Activated CD4-positive, alpha-beta memory T cell treated with anti-CD3 and anti-CD28 coated beads for 36 hours (primary cell): ENCODE data around the gene ADD1. TPM values are rescaled to one million over a fixed set of nuclear protein-coding genes. Genes with fewer than 3 reads are reported as not detected.
"Not testable (repeated sequence)": the region's sequence is repeated elsewhere in the genome, so short reads cannot be mapped to it uniquely, and the experiment has no call there.

Experiments used
- CTCF ChIA-PET: fragments of 350-600 bp; sonication (Branson Sonifier 250); formaldehyde crosslinking; loops from one replicate; lab custom pipeline; 2021; ENCODE audit warnings: antibody characterized with exemption, inconsistent platforms; lab: Charles Lee
- POLR2A ChIA-PET: fragments of 350-600 bp; sonication (Branson Sonifier 250); formaldehyde crosslinking; loops from one replicate; lab custom pipeline; 2021; ENCODE audit warnings: antibody characterized with exemption; lab: Charles Lee
- DNase-seq: peaks from one replicate; pipeline ENCODE4 v3.0.0-alpha.2; 2020
- H3K27ac Mint-ChIP-seq: one replicate; pipeline ENCODE4 v1.8.0; 2021; ENCODE audit warnings: mixed read lengths
- H3K27me3 Mint-ChIP-seq: one replicate; pipeline ENCODE4 v1.8.0; 2021; ENCODE audit warnings: mixed read lengths
- H3K36me3 Mint-ChIP-seq: one replicate; pipeline ENCODE4 v1.8.0; 2021; ENCODE audit warnings: mixed read lengths
- H3K4me1 Mint-ChIP-seq: one replicate; pipeline ENCODE4 v1.8.0; 2021; ENCODE audit warnings: low read depth, mixed read lengths
- H3K4me3 Mint-ChIP-seq: one replicate; pipeline ENCODE4 v1.8.0; 2021; ENCODE audit warnings: mild to moderate bottlenecking, mixed read lengths
- H3K9me3 Mint-ChIP-seq: one replicate; pipeline ENCODE4 v1.8.0; 2021; ENCODE audit warnings: mixed read lengths
- intact Hi-C: fragments of 100-400 bp; cut with micrococcal nuclease; formaldehyde crosslinking; loops from one replicate; pipeline ENCODE4 v1.15.1; 2023
- total RNA-seq, 2 experiments: library from RNA; stranded (reverse); gene quantifications; one replicate each; pipeline ENCODE4 v1.2.3, GENCODE V29; 2021

The ADD1 gene
- total RNA-seq, 2 experiments from 2014 or later, result 212 TPM

DNA sequence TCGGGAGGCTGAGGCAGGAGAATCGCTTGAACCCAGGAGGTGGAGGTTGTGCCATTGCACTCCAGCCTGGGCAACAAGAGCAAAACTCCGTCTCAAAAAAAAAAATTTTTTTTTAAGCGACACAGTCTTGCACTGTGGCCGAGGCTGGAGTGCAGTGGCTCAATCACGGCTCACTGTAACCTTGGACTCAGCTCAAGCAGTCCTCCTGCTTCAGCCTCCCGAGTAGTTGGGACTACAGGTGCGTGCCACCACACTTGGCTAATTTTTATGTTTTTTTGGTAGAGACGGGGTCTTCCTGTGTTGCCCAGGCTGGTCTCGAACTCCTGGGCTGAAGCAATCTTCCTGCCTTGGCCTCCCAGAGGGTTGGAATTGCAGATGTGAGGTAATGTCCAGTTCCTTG lies 94.8 kb downstream of the ADD1 start:
- peaks cover 58% of the 10 kb centered on the region for H3K4me1 Mint-ChIP-seq
- peaks cover 73% of the 10 kb centered on the region for H3K36me3 Mint-ChIP-seq
- ChIA-PET CTCF (interaction anchor here (1.4 to 8.1 kb wide), 2 partner anchors 11 to 15 kb away, joined by 5 to 103 read pairs; no protein-coding TSS in a partner anchor), POLR2A (interaction anchor here (0.6 to 7.5 kb wide), 2 partner anchors 14 to 21 kb away, joined by 3 to 144 read pairs; no protein-coding TSS in a partner anchor)
- DNase-seq, result peak; percentile 9
- H3K27ac Mint-ChIP-seq, result peak overlapping the region; percentile 77
- H3K4me3 Mint-ChIP-seq, H3K27me3 Mint-ChIP-seq, H3K9me3 Mint-ChIP-seq: not testable (repeated sequence)
- intact Hi-C loops, result loop anchor here (5.0 to 10.0 kb wide), 2 partner anchors 401 to 694 kb away; partner anchors contain the start of genes FAM193A, HAUS3 and POLN

DNA sequence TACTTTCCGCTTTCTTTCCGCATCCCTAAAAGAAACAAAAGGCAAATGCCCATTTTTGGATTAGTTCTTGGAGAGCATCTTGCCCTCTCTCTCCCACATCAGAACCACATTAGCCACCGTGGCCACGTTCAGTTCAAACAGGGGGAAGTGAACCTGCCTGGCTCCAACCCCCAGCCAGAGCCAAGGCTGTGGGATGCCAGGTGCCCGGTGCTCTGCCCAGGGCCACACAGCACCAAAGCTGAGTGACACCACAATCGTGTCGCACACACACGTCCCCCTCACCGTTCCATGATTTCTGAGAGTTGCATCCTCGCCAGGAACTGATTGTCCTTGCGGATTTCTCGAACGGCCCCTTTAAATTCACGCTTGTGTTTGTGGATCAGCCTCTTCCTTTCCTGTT lies 95.3 kb downstream of the ADD1 start:
- Mint-ChIP-seq H3K4me3 (peak overlapping the region; percentile 16), H3K27ac (peak overlapping the region; percentile 77), H3K4me1 (peaks cover 60% of the 10 kb centered on the region), H3K36me3 (peaks cover 75% of the 10 kb centered on the region), H3K9me3 (no peaks in the 10 kb centered on the region), H3K27me3 (no peaks in the 10 kb centered on the region)
- intact Hi-C loops, result loop anchor here (5.0 to 10.0 kb wide), 2 partner anchors 402 to 694 kb away; partner anchors contain the start of genes FAM193A, HAUS3 and POLN
- ChIA-PET POLR2A (interaction anchor here (1.0 to 7.5 kb wide), 2 partner anchors 10 to 14 kb away, joined by 3 to 144 read pairs; no protein-coding TSS in a partner anchor), CTCF (interaction anchor here (0.9 to 8.1 kb wide), 3 partner anchors 10 to 175 kb away, joined by 3 to 103 read pairs (median 5); no protein-coding TSS in a partner anchor)
- DNase-seq, result peak; percentile 10

DNA sequence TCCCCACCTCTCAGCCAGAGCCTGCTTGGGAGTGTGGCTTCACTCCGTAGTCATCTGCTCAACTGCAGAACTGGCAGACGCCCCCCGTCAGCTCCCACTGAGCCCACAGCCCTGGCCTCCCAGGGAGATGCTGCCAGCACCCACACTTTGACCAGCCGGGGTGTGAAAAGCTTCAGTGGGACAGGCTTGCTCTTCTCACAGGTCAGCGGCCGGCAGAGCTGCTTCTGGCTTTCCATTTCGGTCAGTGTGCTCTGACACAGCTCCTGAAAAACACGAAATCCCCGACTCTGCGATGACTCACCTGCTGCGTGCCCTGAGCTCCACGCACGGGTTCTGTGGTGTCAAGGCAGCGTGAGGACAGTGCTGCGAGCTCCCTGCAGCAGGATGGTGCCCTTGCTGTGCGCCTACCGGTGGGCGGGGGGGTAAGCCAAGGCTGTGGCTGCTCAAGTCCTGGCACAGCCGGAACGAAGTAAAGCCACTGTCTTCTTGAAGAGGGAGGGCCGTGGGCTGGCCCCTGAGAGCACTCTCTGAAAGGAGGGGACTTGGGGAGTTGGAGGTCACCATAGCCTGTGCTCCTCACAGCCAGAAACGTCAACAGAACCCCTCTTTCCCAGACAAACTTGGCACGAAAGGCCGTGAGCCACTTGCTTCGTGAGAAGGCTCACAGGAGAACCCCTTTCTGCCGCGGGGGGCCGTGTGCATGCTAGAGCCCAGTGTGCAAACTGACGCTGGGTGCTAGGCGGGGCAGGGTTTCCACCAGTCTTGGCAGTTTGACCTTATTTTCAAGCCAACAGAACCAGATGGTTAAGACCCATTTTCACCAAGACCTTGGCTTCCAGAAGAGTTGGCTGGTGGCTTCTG lies 96.0 kb downstream of the ADD1 start:
- peak; percentile 65 for DNase-seq
- H3K4me1 Mint-ChIP-seq, result peaks cover 67% of the 10 kb centered on the region
- intact Hi-C loops, result loop anchor here (5.0 to 10.0 kb wide), 2 partner anchors 402 to 695 kb away; partner anchors contain the start of genes FAM193A, HAUS3 and POLN
- H3K36me3 Mint-ChIP-seq, result peaks cover 81% of the 10 kb centered on the region
- peak overlapping the region; percentile 77 for H3K27ac Mint-ChIP-seq
- ChIA-PET CTCF (interaction anchor here (0.6 to 8.1 kb wide), 4 partner anchors 9 to 235 kb away, joined by 3 to 103 read pairs (median 4); no protein-coding TSS in a partner anchor), POLR2A (interaction anchor here (1.0 to 7.5 kb wide), 2 partner anchors 11 to 13 kb away, joined by 3 to 144 read pairs; no protein-coding TSS in a partner anchor)
- H3K27me3 Mint-ChIP-seq, result no peaks in the 10 kb centered on the region
- no peaks in the 10 kb centered on the region for H3K9me3 Mint-ChIP-seq
- H3K4me3 Mint-ChIP-seq, result peak overlapping the region; percentile 16

DNA sequence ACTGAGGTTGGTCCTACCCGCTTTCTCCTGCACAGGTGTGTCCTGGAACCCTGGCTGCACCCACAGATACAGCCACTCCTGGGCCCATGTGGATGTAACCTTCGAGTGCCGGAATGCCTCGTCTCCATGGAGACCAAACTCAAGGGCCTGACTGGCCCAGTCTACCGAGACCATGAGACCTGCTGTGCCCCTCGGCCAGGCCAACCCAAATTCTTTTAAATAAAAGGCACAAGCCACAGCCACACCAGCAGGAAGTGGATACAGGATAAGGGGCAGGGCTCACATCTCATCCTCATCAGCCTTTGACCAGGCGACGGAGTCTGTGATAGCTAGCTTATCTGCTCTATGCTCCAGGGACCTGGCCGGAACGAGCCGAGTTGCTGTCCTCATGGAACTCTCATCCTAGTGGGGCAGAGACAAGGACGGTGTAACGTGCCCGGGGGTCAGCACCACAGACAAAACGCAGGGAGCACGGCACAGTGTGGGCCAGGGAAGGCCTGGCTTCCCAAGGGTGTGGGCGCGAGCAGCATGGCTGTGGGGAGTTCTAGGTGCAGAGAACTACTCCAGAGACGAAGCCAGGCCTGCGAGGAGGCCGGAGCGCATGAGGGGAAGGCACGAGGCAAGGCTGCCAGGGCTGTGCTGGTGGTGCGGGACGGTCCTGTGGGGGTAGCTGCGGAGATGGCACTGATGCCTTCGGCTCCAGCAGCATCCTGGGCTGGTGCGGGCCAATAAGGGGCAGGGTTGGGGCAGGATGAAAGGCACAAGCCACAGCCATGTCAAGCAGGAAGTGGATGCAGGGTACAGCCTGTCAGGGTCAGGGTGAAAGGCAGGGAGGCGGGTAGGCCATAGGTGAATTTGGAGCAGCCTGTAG lies 96.9 kb downstream of the ADD1 start:
- intact Hi-C loops, result no loop called here
- no peaks in the 10 kb centered on the region for H3K27me3 Mint-ChIP-seq
- H3K27ac Mint-ChIP-seq, result peak overlapping the region; percentile 30
- DNase-seq, result peak; percentile 8
- H3K9me3 Mint-ChIP-seq, result no peaks in the 10 kb centered on the region
- CTCF ChIA-PET, result interaction anchor here (0.9 to 8.1 kb wide), 4 partner anchors 9 to 38 kb away, joined by 3 to 103 read pairs (median 4); no protein-coding TSS in a partner anchor
- POLR2A ChIA-PET, result interaction anchor here (7.5 kb wide), 1 partner anchor 12 kb away, joined by 144 read pairs; no protein-coding TSS in a partner anchor
- peaks cover 68% of the 10 kb centered on the region for H3K4me1 Mint-ChIP-seq
- H3K4me3 Mint-ChIP-seq, result no peak overlapping the region
- H3K36me3 Mint-ChIP-seq, result peaks cover 84% of the 10 kb centered on the region

DNA sequence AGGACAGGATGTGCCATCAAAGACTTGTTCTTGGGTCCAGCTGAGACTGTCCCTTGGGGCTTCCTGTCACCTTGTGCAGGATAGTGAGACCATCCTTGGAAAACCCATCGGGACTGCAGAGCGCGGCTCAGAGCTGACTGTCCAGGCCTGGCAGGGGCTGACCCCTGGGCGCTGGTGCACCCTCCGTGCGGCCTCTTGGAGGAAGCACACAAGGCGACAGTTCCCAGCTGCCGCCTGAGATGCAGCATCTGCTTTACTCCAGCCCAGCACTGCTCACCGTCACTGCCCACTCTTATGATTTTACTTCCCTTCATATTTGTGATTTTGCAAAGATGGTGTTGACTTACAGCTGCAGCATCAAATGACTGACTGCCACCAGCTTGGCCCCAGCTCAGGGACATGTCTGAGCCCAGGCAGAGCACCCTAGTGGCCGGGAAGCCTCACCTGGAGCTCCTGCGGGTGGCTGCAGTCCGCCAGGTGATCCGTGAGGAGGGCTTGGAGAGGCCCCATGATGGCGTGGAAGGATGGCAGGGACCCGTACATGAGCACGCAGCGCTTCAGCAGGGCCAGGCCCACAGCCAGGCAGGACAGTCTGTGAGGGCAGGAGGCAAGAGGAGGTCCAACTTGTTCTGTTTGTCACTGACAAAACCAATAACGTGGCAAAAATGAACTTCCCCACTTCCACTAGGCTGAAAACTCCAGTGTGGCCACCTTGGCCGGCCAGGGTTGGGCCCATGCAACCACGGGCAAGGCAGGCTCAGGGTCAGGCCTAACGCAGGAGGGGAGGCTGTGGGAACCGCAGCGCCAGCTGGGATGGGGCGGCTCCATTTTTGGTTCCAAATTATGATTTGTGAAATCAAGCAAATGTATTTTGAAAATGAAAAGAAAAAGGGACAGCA lies 97.7 kb downstream of the ADD1 start:
- intact Hi-C loops, result no loop called here
- Mint-ChIP-seq H3K4me1 (peaks cover 63% of the 10 kb centered on the region), H3K27ac (peak overlapping the region; percentile 30), H3K36me3 (peaks cover 80% of the 10 kb centered on the region), H3K9me3 (no peaks in the 10 kb centered on the region), H3K27me3 (no peaks in the 10 kb centered on the region), H3K4me3 (no peak overlapping the region)
- peak; percentile 8 for DNase-seq
- CTCF ChIA-PET, result interaction anchor here (0.9 to 8.1 kb wide), 4 partner anchors 8 to 37 kb away, joined by 3 to 103 read pairs (median 4); no protein-coding TSS in a partner anchor
- POLR2A ChIA-PET, result interaction anchor here (7.5 kb wide), 1 partner anchor 11 kb away, joined by 144 read pairs; no protein-coding TSS in a partner anchor

DNA sequence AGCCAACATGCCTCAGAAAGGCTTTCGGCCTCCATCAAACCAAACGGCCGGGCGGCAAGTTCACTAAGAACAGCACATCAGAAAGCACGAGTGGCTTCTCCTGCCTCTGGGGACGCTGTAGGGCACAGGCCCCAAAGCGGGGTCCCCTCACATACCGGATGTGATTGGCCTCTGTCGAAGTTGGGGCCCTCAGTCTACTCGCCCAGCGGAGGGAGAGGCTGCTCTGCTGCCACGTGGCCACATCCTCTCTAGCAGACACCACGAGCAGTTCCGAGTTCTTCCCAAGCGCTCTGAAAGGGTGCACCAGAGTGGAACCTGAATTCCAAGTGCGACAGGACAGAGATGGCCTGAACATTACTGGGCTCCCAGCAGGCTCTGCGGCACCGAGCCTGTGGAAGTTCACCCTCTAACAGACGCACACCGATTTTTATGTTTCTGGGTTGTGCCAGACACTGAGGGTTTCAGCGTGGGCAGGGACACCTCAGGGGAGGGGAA lies 98.4 kb downstream of the ADD1 start:
- H3K4me1 Mint-ChIP-seq, result peaks cover 58% of the 10 kb centered on the region
- H3K27ac Mint-ChIP-seq, result peak overlapping the region; percentile 83
- H3K36me3 Mint-ChIP-seq, result peaks cover 78% of the 10 kb centered on the region
- no peaks in the 10 kb centered on the region for H3K27me3 Mint-ChIP-seq
- DNase-seq, result no peak
- intact Hi-C loops, result no loop called here
- H3K4me3 Mint-ChIP-seq, result peak overlapping the region; percentile 6
- ChIA-PET POLR2A (no interaction called here), CTCF (interaction anchor here (8.1 kb wide), 1 partner anchor 11 kb away, joined by 103 read pairs; no protein-coding TSS in a partner anchor)
- no peaks in the 10 kb centered on the region for H3K9me3 Mint-ChIP-seq

DNA sequence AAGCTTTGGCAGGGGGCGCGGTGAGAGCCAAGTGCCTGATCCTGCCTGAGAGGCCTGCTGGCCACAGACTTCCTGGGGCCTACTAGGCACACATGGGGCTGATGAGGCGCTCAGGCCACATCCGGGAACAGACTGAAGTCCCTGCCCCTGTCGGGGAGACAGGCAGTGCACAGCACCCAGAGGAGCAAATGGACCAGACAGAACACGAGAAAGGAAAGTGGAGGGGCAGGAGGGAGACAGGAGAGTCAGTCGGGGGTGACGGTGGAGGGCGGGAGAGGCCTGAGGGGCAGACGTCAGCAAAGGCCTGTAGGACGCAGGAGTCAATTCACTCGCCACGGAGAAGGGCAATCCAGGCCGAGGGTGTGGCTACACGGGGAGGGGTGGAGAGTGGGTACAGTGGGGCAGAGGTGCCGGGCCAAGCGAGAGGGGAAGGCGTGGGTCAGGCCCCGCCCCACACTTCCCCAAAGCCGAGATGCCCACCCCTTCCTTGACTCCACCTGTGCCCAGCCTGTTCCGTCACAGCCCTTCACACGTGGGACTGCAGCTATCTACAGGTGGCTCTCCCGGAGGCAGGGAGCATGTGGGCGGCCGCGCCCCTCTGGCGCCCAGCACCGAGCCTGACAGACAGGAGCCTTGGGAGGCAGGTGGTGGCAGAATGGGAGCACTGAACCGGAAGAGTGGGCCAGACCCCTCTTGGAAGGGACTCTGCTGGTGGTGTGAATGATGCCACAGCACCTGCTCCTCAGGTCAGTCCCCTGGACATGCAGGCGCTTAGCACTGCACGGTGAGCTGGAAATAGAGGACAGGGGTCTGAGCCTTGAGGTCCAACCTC lies 99.1 kb downstream of the ADD1 start:
- Mint-ChIP-seq H3K4me1 (peaks cover 51% of the 10 kb centered on the region), H3K9me3 (no peaks in the 10 kb centered on the region), H3K4me3 (peak overlapping the region; percentile 6), H3K36me3 (peaks cover 77% of the 10 kb centered on the region), H3K27me3 (no peaks in the 10 kb centered on the region), H3K27ac (peak overlapping the region; percentile 83)
- POLR2A ChIA-PET, result interaction anchor here (1.1 kb wide), 1 partner anchor 11 kb away, joined by 5 read pairs; no protein-coding TSS in a partner anchor
- CTCF ChIA-PET, result interaction anchor here (8.1 kb wide), 1 partner anchor 11 kb away, joined by 103 read pairs; no protein-coding TSS in a partner anchor
- intact Hi-C loops, result no loop called here
- peak; percentile 51 for DNase-seq

DNA sequence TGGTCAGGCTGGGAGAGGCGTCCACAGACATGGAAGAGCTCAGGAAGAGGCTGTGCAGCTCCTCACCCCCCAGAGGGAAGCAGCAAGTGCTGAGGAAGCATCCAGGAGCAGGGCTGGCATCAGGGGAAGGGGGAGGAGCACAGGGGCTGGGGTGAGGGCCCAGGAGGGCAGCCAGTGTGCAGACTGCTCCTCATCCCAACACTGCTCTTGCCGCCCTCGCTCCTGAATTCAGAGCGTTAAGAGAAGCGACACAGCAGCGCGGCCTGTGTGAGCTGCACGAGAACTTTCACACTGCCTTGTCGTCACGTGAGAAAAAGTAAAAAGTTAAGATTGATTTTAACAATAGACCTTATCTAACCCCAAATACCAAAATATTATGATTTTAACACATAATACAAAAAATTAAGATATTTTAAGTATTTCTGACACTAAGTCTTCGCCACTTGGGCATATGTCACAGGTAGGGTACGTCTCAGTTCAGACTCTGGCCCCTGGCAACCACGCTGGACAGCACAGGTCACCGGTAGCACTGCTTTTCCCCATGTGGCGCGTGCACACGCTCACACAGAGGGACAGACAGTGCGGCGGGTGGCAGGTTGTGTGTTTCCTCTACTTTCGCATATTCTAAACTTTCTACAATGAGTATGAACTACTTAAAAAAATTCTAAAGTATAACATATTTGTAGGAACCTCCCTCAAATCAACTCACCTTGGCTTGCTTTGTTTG lies 99.9 kb downstream of the ADD1 start:
- no peaks in the 10 kb centered on the region for H3K27me3 Mint-ChIP-seq
- ChIA-PET CTCF (interaction anchor here (0.9 to 2.4 kb wide), 5 partner anchors 8 to 180 kb away, joined by 3 to 18 read pairs (median 4); no protein-coding TSS in a partner anchor), POLR2A (interaction anchor here (0.7 to 2.0 kb wide), 3 partner anchors 10 to 145 kb away, joined by 3 to 15 read pairs (median 5); no protein-coding TSS in a partner anchor)
- no peaks in the 10 kb centered on the region for H3K9me3 Mint-ChIP-seq
- no peak overlapping the region for H3K4me3 Mint-ChIP-seq
- intact Hi-C loops, result no loop called here
- H3K36me3 Mint-ChIP-seq, result peaks cover 77% of the 10 kb centered on the region
- peak overlapping the region; percentile 83 for H3K27ac Mint-ChIP-seq
- DNase-seq, result peak; percentile 8
- peaks cover 47% of the 10 kb centered on the region for H3K4me1 Mint-ChIP-seq

DNA sequence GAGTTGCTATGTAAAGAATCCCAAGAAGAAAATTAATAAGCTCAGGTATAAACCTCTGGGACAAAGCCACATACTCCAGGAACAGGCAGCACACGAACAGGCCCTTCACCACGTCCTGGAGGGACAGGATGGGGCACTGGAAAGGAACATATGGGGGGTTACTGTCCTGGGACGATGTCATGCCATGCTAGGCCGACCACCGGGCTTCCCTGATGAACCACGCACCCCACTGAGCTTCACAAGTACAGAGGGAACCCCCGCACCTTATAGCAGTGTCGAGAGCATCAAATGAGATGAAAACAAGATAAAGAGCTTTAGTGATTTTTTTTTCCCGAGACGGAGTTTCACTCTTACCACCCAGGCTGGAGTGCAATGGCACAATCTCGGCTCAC lies 100.4 kb downstream of the ADD1 start:
- no peak overlapping the region for H3K4me3 Mint-ChIP-seq
- no peaks in the 10 kb centered on the region for H3K27me3 Mint-ChIP-seq
- peak; percentile 12 for DNase-seq
- H3K27ac Mint-ChIP-seq, result peak overlapping the region; percentile 79
- CTCF ChIA-PET, result interaction anchor here (0.7 to 2.4 kb wide), 6 partner anchors 8 to 181 kb away, joined by 3 to 18 read pairs (median 4); no protein-coding TSS in a partner anchor
- intact Hi-C loops, result no loop called here
- POLR2A ChIA-PET, result interaction anchor here (0.7 to 2.0 kb wide), 2 partner anchors 10 to 145 kb away, joined by 3 to 15 read pairs; no protein-coding TSS in a partner anchor
- peaks cover 78% of the 10 kb centered on the region for H3K36me3 Mint-ChIP-seq
- H3K4me1 Mint-ChIP-seq, result peaks cover 42% of the 10 kb centered on the region
- H3K9me3 Mint-ChIP-seq, result no peaks in the 10 kb centered on the region
